K562 (cell line): ENCODE results near the gene ERC2.

Source experiments
- CHD4 ChIP-seq: fragments of 200-600 bp; sonication (generic); IDR thresholded peaks from 3 replicates; pipeline ENCODE4 v1.6.1; 2012; ENCODE audit warnings: low read depth, mild to moderate bottlenecking, mixed read lengths, low read length, inconsistent platforms; ENCODE audit not compliant: insufficient read depth, insufficient replicate concordance, poor library complexity, severe bottlenecking
- JUNB ChIP-seq: fragments of 450-650 bp; formaldehyde crosslinking; conservative IDR thresholded peaks from 2 replicates; pipeline ENCODE4 v1.4.0; 2020; ENCODE audit warnings: mild to moderate bottlenecking
- POLR2A ChIP-seq: fragments of 450-650 bp; conservative IDR thresholded peaks from 2 replicates; pipeline ENCODE4 v1.6.1; 2016
- PRPF4 ChIP-seq: fragments of 200-400 bp; formaldehyde crosslinking; IDR thresholded peaks from one replicate; pipeline ENCODE4 v1.6.1; 2017; ENCODE audit warnings: low read length, low read depth, mild to moderate bottlenecking; ENCODE audit not compliant: insufficient read depth, poor library complexity, severe bottlenecking
- SRSF1 ChIP-seq: fragments of 200-400 bp; formaldehyde crosslinking; IDR thresholded peaks from 2 replicates; pipeline ENCODE4 v1.6.1; 2017; ENCODE audit warnings: mild to moderate bottlenecking, low read depth, low read length, moderate library complexity
- ZFP36 ChIP-seq: fragments of 150-350 bp; IDR thresholded peaks from 2 replicates; pipeline ENCODE4 v1.6.1; 2018; ENCODE audit warnings: low read length, low read depth; ENCODE audit not compliant: partially characterized antibody
- ZNF143 ChIP-seq: sonication (generic); formaldehyde crosslinking; IDR thresholded peaks from 2 replicates; pipeline ENCODE4 v1.9.0; 2022; ENCODE audit warnings: mild to moderate bottlenecking, missing genetic modification reagents
- ZNF57 ChIP-seq: fragments of 450-650 bp; formaldehyde crosslinking; IDR thresholded peaks from 2 replicates; pipeline ENCODE4 v1.4.0; 2020; ENCODE audit warnings: mild to moderate bottlenecking, moderate library complexity
- ZNF696 ChIP-seq: fragments of 250-450 bp; sonication (Bioruptor Pico); conservative IDR thresholded peaks from 2 replicates; pipeline ENCODE4 v1.4.0; 2020; ENCODE audit warnings: mild to moderate bottlenecking, moderate library complexity
- TF ChIP-seq, protein P1 (sequence below): sonication (generic); formaldehyde crosslinking; IDR thresholded peaks from 2 replicates; pipeline ENCODE4 v1.8.1; 2022; ENCODE audit warnings: missing genetic modification reagents
- TF ChIP-seq, protein P2 (sequence below): sonication (generic); formaldehyde crosslinking; IDR thresholded peaks from 2 replicates; pipeline ENCODE4 v1.8.0; 2022; ENCODE audit warnings: mild to moderate bottlenecking, missing genetic modification reagents
- TF ChIP-seq, protein P3 (sequence below), 3 experiments: IDR thresholded peaks in 2 of 3; conservative IDR thresholded peaks in 1 of 3; 2 replicates each; pipeline ENCODE4 v1.5.1; 2011 to 2012; ENCODE audit warnings: low read length in 3 of 3, mild to moderate bottlenecking in 3 of 3, control low read depth in 2 of 3, improper control_type of control experiment in 1 of 3, inconsistent platforms in 1 of 3, low read depth in 1 of 3, mixed read lengths in 1 of 3, moderate library complexity in 1 of 3; ENCODE audit not compliant: insufficient read depth in 2 of 3

DNA sequence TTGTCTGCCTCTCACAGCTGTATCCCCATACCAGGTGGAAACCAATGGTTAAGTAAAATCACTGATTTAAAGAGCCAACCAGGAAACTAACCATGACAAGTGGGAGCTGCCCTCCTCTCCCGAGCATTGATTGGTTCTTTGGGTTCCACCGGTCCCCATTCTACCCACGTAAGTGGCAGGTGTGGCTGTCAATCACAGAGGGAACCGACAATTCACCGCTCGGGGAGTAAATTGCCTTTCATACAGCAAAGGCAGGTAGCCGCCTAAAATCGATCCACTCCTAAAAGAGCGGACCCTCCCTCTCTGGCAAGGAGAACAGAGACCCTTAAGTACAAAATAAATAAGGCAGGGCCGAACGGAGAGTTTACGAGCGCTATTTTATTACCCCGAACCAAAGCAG is 1.2 kb downstream of the ERC2 start:
- no peak for TF ChIP-seq ZNF696 (CRISPR knock-in tag)
- TF ChIP-seq ZNF143 (CRISPR knock-in tag) = no peak
- TF ChIP-seq POLR2A = no peak
- TF ChIP-seq ZNF57 = no peak
- no peak for TF ChIP-seq PRPF4
- no peak for TF ChIP-seq CHD4
- TF ChIP-seq, protein P1, sequence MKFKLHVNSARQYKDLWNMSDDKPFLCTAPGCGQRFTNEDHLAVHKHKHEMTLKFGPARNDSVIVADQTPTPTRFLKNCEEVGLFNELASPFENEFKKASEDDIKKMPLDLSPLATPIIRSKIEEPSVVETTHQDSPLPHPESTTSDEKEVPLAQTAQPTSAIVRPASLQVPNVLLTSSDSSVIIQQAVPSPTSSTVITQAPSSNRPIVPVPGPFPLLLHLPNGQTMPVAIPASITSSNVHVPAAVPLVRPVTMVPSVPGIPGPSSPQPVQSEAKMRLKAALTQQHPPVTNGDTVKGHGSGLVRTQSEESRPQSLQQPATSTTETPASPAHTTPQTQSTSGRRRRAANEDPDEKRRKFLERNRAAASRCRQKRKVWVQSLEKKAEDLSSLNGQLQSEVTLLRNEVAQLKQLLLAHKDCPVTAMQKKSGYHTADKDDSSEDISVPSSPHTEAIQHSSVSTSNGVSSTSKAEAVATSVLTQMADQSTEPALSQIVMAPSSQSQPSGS (CRISPR knock-in tag) = no peak
- TF ChIP-seq ZFP36 = no peak
- TF ChIP-seq JUNB (CRISPR knock-in tag) = no peak
- TF ChIP-seq, protein P2, sequence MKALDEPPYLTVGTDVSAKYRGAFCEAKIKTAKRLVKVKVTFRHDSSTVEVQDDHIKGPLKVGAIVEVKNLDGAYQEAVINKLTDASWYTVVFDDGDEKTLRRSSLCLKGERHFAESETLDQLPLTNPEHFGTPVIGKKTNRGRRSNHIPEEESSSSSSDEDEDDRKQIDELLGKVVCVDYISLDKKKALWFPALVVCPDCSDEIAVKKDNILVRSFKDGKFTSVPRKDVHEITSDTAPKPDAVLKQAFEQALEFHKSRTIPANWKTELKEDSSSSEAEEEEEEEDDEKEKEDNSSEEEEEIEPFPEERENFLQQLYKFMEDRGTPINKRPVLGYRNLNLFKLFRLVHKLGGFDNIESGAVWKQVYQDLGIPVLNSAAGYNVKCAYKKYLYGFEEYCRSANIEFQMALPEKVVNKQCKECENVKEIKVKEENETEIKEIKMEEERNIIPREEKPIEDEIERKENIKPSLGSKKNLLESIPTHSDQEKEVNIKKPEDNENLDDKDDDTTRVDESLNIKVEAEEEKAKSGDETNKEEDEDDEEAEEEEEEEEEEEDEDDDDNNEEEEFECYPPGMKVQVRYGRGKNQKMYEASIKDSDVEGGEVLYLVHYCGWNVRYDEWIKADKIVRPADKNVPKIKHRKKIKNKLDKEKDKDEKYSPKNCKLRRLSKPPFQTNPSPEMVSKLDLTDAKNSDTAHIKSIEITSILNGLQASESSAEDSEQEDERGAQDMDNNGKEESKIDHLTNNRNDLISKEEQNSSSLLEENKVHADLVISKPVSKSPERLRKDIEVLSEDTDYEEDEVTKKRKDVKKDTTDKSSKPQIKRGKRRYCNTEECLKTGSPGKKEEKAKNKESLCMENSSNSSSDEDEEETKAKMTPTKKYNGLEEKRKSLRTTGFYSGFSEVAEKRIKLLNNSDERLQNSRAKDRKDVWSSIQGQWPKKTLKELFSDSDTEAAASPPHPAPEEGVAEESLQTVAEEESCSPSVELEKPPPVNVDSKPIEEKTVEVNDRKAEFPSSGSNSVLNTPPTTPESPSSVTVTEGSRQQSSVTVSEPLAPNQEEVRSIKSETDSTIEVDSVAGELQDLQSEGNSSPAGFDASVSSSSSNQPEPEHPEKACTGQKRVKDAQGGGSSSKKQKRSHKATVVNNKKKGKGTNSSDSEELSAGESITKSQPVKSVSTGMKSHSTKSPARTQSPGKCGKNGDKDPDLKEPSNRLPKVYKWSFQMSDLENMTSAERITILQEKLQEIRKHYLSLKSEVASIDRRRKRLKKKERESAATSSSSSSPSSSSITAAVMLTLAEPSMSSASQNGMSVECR = no peak
- TF ChIP-seq, protein P3, sequence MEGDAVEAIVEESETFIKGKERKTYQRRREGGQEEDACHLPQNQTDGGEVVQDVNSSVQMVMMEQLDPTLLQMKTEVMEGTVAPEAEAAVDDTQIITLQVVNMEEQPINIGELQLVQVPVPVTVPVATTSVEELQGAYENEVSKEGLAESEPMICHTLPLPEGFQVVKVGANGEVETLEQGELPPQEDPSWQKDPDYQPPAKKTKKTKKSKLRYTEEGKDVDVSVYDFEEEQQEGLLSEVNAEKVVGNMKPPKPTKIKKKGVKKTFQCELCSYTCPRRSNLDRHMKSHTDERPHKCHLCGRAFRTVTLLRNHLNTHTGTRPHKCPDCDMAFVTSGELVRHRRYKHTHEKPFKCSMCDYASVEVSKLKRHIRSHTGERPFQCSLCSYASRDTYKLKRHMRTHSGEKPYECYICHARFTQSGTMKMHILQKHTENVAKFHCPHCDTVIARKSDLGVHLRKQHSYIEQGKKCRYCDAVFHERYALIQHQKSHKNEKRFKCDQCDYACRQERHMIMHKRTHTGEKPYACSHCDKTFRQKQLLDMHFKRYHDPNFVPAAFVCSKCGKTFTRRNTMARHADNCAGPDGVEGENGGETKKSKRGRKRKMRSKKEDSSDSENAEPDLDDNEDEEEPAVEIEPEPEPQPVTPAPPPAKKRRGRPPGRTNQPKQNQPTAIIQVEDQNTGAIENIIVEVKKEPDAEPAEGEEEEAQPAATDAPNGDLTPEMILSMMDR (IDR thresholded peaks at IDR 0.05 in 2 of 3, conservative IDR thresholded peaks at IDR 0.05 in 1 of 3; ENCODE audit: insufficient read depth in 2 of 3, low read depth in 1 of 3, low read length in 3 of 3) = no peak
- TF ChIP-seq SRSF1 = no peak
